GM19452 (cell line): Measurements from ENCODE around the gene POFUT1.

Experiments
- ATAC-seq: cut with Tn5 transposase; IDR thresholded peaks from one replicate; pipeline ENCODE4 v1.9.1; 2021; ENCODE audit not compliant: unreplicated experiment

POFUT1 gene

DNA sequence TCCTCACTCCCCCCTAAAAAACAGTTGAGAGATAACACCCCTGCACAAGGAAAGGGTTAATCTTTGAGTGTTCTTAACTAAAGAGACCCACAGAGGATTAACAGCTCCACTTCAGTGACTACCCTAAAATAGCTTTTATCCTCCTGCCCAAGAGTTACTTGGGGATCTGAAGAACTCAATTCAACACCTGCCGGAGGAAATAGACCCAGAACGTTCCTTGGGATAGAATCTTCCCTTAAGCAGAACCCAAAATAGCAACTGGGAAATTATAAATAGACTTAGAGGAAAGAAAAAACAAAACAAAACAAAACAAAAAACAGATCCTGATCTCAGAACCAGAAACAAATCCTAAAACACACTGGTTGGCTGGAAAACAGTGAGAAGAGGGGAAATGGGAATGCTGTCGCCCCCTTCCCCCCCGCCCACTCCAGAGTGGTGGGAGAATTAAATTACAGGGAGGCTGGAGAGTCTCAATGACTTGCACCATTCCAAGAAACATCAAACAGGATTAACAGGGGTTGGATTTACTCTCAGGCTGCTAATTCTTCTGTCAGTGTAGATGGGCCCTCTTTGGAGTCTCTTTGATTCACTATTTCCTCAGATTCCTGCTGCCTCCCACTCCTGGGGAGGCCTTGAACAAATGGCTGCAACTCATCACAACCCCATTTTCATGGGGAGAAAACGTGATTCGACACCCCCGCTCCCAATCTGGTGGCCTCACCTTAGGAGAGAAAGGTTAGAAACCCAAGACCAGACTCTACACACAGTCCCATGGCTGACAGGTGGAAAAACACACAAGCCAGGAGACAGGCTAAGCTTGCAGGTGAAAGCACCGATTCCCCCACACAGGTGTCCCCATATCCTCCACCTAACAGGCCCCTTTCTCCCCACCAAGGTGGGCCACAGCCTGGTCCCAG lies 1.6 kb upstream of the POFUT1 start:
- ATAC-seq: no peak

DNA sequence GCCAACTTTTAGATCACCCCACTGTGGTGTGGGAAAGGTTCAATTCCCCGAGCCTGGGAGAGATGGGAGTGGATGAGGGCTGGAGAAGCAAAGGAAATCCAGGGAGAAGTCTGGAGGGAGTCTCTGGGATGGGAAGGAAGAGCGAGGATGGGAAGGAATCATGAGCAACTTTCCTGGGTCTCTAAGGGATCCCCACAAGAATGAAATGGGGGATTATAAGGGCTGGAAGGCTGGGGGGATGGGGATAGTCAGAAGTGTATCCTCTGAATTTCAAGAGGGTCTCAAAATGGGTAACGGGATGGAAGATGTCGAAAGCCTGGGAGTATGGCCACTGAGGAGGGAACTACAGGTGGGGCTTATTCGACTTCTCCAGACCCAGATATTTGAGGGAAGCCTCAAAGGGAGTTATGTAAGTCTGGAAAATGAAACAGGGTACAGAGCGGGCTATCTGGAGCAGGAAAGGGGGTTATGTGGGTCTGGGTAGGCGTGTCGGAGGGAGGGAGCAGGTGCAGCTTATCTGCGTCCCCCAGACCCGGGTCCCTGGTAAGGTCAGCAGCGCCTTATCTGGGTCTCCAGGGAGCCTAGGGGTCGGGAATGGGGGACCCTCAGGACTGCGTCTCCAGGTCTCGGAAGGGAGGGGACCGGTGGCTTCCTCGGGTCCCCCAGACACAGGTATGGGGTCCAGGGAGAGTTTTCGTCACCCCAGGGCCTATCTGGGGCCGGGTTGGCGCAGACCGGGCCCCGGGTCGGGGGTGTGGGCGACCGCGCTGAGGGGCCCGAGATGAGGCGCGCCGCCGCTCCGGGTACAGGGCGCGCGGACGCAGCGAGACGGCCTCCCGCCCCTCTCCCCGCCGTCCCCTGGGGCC lies 687 bp upstream of the POFUT1 start:
- ATAC-seq: peak; percentile 4

DNA sequence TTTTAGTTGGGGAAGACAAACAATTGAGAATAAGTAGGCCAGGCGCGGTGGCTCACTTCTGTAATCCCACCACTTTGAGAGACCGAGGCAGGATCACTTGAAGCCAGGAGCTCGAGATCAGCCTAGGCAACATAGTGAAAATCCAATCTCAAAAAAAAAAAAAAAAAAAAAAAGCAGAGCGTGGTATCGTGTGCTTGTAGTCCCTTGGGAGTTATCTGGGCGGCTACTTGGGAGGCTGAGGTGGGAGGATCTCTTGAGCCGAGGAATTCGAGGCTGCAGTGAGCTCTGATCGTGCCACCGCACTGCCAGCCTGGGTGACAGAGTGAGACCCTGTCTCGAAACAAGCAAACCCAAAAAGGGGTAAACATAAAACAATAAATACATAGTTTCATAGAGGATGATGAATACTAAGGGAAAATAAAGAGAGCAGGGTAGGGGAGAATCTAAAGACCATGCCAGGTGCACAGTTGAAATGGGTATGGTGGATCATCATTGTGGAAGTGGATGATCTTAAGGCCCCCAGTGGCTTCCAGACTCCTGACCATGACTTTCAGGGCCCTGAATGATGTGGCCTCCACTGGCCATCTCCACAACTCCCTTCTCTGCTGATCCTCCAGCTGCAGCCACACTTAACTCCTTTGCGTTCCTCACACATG lies 947 bp downstream of the POFUT1 start:
- no peak for ATAC-seq

DNA sequence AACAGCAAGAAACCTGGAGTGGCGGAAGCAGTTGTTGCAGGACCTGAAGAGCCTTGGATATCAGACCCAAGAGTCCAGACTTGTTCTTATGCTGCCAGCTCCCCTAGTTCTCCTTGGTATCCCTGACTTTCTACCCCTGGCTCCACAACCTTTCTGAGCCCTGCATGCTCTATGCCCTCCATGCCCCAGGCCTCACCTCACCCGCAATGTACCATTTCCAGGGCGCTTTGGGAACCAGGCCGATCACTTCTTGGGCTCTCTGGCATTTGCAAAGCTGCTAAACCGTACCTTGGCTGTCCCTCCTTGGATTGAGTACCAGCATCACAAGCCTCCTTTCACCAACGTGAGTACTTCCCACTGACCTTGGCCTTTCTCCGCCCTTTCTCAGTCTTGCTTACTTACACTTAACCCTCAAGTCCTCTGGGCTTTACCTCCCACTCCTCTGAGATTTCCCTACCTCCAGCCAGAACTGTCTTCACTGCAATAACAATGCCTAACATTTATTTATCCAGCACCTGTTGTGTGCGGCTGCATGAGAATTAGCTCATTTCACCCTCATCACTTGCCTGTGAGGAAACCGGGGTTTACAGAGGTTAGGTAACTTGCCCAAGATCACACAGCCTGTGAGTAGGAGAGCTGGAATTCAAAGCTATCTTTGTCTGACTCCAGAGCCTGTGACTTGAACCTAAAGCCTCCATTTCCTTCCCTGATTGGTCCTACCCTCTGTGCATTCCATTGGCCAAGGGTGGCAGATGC lies 2.3 kb downstream of the POFUT1 start:
- no peak for ATAC-seq

DNA sequence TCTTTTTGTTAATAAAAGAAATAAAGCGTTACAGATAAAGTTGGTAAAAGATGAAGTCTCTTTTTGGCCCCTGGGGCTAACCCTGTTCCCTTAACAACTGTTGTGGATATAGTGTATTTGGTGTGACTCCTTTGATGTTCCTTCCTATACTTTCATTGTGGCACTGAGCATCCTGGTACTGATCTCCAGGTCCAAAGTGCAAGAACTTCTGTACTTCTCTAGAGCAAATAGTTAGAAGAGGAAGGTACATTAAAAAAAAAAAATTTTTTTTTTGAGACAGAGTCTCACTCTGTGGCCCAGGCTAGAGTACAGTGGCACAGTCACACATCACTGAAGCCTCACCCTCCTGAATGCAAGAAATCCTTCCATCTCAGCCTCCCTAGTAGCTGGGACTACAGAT lies 6.2 kb downstream of the POFUT1 start:
- ATAC-seq: no peak

DNA sequence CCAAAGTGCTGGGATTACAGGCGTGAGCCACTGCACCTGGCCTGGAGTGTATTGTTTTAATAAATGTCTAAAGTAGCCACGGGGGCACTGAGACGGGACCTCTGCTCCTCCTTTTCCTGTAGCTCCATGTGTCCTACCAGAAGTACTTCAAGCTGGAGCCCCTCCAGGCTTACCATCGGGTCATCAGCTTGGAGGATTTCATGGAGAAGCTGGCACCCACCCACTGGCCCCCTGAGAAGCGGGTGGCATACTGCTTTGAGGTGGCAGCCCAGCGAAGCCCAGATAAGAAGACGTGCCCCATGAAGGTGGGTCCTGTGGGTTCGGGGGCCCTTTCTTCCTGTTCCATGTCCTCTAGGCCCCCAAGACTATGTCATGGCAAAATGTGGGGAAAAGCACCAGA lies 7.5 kb downstream of the POFUT1 start:
- ATAC-seq: no peak

DNA sequence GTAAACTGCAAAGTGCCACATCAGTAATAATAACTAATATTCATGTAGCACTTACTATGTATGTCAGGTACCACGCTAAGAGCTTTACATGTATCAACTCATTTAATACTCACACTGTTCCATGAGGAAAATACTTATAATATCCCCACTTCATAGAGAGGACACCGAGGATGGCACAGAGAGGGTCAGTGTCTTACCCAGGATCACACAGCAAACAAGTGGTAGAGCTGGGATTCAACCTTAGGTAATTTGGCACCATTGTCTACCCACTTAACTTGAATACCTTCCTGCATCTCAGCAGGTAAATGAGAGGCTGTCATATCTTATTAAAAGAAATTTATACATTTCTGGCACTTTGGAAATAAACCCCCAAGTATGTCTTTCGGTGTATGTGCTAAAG lies 8.0 kb downstream of the POFUT1 start:
- ATAC-seq: no peak

DNA sequence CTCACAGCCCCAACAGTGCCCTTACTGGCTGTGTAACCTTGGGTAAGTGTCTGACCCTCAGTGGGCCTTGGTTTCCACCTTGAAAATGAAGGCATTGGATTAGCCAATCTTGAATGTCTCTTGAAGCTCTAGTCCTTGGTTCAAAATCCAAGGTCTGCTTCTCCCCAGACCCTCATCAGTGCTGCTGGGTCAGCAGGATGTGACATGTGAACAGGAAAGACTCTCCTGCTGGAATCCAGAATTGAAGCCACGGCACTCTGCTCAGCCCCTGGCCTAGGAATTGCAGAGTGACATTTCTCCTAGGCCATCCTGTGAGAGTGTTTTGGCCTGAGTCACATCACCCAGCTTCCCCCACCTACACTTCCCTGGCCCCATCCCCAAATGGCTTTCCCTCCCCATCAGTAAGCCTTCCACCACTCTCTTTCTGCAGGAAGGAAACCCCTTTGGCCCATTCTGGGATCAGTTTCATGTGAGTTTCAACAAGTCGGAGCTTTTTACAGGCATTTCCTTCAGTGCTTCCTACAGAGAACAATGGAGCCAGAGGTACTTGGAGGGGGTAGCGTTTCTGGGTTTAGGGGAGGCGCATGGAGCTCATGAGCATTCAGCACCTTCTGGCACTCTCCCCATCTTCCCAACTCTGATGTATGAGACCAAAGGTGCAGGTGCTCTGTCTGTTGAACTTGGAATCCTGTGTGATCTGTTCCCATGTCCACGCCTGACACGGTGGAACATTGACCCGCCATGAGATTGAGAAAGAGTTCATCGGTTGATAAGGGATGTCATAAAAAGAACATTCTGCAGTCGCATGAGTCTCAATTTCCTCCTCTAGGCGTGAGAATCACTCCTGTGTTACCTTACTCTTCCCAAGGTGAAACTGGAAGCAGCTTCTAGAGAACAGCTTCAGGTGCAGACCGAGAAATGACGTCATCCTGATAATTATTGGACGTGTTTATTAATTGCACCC lies 8.8 kb downstream of the POFUT1 start:
- ATAC-seq: no peak

DNA sequence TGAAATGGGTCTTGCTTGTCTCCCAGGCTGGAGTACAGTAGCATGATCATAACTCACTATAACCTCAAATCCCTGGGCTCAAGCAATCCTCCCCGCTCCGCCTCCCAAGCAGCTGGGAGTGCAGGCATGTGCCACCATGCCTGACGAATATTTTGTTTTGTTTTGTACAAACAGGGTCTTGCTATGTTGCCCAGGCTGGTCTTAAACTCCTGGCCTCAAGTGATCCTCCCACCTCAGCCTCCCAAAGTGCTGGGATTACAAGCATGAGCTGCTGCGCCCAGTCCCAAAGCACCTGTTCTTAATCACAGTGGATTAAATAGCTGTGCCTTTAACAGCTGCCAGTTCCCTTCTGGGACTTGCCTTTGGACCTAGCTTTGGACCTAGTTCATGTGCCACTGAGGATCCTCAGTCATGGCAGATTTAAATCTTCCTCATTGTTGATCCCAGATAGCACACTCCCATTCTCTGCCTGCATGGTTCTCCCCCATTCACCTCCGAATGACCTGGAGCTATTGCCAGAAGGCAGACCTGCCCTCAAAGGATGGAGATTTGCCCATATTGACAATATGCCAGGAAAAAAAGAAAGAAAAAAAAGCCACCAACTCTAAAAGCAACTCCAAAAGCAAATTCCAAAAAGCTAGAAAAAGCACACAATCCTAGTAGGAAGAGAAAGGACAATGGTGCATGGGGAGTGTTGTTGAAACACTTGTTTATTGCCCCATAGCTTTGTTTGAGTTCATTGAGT lies 10.6 kb downstream of the POFUT1 start:
- no peak for ATAC-seq

DNA sequence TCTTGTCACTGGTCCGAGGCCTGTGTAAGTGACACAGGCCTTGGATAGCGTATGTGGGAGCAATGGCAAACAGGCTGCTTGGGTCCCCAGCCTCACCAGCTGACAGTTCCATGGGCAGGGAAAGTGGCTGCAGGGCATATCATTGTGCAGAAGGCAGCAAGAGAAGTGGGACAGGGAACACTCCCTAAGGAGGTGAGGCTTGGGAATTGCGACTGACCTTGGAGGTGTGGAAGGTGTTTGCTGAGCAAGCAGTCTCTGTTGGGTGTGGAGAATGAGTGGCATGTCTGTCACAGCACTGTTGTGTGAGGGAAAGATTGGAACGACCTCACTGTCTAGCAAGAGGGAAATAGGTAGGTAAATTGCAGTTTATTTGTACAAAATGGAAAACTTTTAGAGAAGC lies 16.8 kb downstream of the POFUT1 start:
- ATAC-seq: no peak

DNA sequence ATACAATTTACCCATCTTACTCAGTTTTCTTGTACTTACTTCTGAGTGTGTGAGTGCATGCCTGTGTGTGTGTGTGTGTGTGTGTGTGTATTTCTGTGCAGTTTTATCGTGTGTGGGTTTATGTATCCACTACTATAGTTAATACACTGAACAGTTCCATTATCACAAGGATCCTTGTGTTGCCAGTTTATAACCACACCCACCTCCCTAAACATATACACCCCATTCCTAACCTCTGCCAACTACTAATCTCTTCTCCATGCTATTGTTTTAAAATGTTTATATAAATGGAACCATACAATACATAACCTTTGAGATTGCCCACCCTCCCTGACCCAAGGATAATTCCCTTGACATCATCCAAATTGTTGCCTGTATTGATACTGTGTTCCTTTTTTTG lies 18.7 kb downstream of the POFUT1 start:
- ATAC-seq: no peak

DNA sequence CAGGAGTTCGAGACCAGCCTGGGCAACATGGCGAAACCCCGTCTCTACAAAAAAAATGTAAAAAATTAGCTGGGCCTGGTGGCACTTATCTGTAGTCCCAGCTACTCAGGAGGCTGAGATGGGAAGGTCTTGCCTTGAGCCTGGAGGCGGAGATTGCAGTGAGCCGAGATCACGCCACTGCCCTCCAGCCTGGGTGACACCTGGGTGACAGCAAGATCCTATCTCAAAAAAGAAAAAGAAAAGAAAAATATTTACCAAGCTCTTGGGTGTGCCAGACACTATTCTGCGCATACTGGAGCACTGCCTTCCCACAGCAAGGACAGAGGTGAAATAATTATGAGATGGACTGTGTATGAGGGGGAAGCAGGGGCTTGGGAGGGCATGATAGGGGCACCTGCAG lies 19.6 kb downstream of the POFUT1 start:
- no peak for ATAC-seq

DNA sequence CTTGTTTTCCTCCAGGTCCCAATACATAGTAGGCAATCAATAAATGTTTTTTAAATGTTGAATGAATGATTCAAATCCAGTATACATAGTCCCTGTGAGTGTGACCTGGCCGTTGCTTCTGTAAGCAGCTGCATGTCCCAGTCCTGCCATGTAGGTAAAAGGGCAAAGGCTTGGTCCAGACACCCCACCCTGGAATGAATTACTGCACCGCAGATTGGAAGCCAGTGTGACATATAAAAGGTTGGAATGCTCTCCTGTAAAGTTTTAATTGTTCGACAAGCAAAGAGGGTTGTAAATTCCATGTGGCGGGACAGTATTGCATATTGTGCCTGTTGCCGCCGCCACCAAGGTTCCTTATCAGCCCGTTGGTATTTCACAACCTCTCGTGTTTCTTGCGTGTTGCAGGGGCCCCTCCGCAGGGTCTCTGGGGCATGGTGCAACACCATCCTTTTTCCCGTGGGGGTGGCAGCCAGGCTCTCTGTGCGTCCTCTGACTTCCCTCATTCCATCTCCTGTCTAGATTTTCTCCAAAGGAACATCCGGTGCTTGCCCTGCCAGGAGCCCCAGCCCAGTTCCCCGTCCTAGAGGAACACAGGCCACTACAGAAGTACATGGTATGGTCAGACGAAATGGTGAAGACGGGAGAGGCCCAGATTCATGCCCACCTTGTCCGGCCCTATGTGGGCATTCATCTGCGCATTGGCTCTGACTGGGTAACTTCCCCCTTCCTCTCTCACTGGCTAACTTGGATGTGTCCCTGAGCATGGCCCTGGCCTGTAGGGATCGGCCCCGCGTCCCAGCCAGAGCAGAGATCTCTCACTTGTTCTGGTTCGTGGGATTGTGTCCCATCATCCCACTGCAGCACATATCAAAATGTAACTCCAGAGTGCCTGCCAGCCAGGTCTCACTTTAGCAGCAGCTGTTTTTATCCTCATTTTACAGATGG lies 20.3 kb downstream of the POFUT1 start:
- ATAC-seq: no peak

DNA sequence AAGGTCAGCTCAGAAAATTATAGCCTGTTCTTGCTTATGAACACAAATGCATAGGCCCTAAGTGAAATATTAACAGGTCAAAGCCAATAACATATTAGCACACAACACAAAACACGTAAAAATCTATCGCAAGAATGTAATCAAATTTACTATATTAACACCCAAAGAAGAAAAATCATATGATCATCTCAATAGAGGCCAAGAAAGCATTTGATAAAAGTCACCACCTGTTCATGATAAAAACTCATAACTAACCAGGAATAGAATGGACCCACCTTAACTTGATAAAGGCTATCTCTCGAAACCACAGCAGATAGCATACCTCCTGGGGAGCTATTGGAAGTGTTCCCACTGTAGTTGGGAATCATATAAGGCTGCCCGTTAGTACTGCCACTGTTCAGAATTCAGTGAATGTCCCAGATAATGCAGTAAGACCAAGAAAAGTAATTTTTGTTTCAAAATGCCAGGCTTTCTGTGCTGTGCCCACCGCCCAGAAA lies 21.6 kb downstream of the POFUT1 start:
- ATAC-seq: no peak

DNA sequence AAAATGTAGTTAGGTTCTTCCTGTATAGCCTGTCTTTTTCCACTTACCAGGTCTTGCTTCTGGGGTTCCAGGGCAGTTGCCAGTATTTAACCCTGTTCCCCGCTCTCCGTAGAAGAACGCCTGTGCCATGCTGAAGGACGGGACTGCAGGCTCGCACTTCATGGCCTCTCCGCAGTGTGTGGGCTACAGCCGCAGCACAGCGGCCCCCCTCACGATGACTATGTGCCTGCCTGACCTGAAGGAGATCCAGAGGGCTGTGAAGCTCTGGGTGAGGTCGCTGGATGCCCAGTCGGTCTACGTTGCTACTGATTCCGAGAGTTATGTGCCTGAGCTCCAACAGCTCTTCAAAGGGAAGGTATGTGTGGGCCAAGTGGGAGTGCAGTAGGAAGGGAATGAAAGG lies 23.0 kb downstream of the POFUT1 start:
- no peak for ATAC-seq

DNA sequence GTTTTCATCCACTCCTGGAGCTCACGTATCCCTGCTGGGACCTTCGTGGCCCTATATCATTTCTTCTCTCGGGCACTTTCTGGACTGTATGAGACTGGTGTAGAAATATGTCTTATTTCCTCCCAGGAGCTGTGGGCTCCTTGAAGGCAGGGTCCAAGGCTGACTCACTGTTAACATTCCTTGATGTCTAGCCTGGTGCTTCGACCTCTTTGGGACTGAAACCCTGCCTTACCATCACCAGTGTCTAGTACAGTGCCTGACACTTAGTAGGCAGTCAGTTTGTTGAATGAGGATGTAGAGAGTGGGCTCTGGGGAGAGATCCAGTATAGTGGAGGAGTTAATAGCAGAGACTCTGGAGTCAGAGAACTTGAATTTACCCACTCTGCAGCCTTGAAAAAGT lies 23.6 kb downstream of the POFUT1 start:
- ATAC-seq: no peak

DNA sequence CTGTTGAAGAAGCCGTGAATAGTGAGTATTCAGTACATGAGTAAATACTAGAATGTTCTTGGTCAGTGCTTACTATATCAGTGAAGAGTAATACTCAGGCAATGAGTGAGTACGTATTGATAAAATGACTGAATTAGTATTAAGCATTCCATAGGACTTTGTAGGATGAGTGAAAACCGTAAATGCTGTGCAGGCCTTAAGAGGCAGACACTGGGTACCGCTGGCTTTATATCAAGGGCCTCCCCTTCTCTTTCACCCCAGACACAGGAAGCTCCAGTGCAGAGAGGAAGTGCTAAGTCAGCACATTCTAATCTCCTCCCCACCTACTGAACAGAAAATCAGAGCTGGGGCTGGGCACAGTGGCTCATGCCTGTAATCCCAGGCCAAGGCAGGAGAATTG lies 24.2 kb downstream of the POFUT1 start:
- no peak for ATAC-seq
